ENCODE data around the gene TSC1.
A peak's percentile ranks its signal among the peaks of the same experiment; 100 is the strongest.
"Not testable (repeated sequence)": the region's sequence is repeated elsewhere in the genome, so short reads cannot be mapped to it uniquely, and the experiment has no call there.

The TSC1 gene

DNA sequence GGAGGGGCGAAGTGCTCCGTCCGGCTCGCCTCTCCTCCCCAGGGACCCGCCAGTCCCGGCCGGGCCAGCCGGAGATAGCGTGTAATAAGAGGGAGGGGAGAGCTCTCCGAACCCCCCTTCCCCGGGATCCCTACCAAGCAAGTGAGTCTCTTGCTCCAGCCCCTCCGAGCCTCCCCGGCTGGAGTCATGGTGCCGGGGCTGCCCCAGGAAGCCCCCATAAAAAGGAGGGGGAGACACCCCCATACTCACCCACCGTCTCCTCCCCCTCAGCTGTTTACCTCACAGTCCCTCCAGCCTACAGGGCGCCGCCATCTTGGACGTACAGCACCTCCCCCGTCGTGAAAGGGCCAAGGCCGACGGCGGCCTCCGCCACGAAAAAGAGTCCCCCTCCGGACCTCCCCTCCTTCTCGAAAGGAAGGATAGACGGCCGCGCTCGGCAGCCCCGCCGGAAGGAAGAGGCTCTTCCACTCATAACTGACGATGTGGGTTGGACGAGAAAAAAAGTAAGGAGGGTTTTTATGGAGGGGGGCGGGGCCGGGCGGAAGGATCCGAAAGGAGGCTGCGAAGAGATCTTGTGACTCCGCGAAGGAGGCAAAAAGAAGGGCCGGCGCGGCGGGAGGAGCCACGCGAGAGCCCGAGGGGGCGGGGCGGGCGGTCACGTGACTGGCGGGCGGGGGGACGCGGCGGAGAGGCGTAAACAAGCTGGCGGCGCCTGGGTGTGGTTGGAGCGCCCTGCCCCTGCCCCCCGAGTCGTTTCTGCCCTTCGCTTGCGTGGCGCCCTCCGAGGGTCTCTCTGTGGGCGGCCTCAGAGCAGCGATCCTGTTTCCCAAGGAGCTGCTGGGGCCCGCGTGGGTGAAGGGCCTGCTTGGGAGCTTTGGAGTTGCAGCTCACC lies at the start of gene TSC1:
TSC1 (minus strand) TSS at position 323 of the 892 bp plus-strand sequence. CDS start 15,744 bp downstream, outside the sequence.
- DNase-seq = peak; percentile 8

GRCh38 chr9:132993511-132993939 lies 49.1 kb upstream of the TSC1 start:
- DNase-seq = no peak

DNA sequence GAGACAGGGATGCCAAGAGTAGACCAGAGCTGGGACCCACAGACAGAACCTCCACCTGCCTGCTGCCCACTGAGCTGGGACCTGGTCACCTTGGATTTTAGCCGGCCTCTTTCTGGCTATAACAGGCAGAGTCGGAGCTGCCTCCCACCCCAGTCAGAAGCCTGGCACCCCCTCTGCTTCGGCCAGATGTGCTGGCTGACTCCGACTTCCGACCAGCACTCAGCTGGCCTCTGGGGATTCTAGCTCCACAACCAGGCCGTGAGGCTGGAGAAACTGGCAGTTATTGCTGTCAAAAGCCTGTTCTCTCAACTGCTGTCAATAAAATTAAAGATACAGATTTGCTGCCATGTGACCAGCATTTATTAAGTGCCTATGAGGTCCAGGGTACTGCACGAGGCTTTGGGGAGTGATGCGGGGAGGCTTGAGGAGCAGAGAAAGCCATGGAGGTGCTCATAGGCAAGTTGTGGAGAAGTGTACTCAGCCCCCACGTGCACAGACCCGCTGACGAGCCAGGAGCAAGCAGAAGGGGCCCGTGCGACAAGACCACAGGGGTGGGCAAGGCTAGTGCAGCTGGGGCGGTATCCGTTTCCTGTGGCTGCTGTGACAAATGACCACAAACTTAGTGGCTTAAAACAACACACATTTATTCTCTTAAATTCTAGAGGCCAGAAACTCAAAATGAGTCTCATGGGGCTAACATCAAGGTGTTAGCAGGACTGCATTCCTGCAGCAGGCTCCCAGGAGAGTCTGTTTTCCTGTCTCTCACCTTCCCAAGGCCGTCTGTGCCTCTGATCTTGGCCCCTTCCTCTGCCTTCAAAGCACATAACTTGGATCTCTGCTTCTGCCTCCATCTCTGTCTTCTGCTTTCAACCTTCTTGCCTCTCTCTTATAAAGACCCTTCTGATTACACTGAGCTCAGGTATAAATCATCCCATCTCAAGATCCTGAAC lies 47.2 kb upstream of the TSC1 start:
- no peak for DNase-seq

DNA sequence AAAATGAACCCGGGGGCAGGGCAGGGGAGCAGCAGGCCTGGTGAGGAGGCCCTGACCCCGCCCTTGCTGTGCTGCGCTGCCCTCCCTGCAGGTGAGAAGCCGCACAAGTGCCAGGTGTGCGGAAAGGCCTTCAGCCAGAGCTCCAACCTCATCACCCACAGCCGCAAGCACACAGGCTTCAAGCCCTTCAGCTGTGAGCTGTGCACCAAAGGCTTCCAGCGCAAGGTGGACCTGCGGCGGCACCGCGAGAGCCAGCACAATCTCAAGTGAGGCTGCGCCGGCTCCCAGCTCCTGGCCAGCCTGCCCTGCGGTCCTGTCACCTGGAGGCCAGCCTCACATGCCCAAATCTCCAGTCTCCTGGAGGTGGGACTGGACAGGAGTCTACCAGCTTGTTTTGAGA lies 46.4 kb upstream of the TSC1 start:
- DNase-seq = no peak

DNA sequence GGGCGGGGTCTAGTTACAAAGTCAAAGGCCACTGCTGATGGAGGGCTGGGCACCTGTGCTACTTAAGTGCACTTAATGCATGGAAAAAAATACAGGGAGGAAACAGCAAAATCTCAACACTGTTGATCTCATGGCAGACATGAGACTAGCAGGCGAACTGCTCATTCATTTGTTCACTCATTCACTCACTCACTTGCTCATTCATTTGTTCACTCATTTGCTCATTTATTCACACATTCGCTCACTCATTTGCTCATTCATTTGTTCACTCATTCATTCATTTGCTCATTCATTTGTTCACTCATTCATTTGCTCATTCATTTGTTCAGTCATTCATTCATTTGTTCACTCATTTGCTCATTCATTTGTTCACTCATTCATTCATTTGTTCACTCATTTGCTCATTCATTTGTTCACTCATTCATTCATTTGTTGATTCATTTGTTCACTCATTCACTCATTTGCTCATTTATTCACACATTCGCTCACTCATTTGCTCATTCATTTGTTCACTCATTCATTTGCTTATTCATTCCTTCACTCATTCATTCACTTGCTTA lies 45.7 kb upstream of the TSC1 start:
- not testable (repeated sequence) for DNase-seq

- no peak for DNase-seq
These were observed 45.1 kb upstream of the TSC1 start for GRCh38 chr9:132989414-132989996.

DNA sequence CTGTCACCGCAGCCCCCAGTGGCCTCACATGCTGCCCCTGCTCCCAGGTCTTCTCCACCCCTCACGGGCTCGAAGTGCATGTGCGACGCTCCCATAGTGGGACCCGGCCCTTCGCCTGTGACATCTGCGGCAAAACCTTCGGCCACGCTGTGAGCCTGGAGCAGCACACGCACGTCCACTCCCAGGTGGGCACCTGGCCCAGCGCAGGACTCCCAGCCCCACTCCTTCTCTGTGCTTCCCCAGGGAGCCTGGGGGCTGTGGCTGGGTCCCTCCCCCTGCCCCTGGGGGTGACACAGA lies 44.5 kb upstream of the TSC1 start:
- no peak for DNase-seq

DNA sequence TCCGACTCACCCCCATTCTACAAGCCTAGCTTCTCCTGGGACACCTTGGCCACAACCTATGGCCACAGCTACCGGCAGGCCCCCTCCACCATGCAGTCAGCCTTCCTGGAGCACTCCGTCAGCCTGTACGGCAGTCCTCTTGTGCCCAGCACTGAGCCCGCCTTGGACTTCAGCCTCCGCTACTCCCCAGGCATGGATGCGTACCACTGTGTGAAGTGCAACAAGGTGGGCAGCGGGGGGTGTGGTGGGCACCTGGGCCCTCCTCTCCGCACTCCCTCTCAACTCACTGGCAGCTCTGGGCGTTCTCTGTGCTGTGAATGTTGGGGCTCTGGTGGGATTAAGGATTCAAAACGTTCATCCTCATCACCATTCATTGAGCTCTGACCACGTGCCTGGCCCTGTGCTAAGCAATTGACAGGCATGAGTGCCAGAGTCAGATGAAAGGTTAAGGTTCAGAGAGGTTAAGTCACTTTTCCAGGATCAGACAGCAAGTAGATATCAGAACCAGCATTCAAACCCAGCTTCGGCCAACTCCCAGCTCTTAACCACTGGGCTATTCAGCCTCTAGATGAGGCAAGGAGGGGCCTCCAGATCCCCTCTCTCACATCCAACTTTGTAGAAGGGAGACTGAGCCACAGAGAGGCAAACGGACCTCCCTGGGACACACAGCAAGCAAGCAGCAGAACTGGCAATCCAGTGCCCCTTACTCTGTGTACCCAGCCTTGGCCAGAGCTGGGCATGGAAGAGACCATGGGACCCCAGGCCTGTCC lies 44.0 kb upstream of the TSC1 start:
- no peak for DNase-seq

DNA sequence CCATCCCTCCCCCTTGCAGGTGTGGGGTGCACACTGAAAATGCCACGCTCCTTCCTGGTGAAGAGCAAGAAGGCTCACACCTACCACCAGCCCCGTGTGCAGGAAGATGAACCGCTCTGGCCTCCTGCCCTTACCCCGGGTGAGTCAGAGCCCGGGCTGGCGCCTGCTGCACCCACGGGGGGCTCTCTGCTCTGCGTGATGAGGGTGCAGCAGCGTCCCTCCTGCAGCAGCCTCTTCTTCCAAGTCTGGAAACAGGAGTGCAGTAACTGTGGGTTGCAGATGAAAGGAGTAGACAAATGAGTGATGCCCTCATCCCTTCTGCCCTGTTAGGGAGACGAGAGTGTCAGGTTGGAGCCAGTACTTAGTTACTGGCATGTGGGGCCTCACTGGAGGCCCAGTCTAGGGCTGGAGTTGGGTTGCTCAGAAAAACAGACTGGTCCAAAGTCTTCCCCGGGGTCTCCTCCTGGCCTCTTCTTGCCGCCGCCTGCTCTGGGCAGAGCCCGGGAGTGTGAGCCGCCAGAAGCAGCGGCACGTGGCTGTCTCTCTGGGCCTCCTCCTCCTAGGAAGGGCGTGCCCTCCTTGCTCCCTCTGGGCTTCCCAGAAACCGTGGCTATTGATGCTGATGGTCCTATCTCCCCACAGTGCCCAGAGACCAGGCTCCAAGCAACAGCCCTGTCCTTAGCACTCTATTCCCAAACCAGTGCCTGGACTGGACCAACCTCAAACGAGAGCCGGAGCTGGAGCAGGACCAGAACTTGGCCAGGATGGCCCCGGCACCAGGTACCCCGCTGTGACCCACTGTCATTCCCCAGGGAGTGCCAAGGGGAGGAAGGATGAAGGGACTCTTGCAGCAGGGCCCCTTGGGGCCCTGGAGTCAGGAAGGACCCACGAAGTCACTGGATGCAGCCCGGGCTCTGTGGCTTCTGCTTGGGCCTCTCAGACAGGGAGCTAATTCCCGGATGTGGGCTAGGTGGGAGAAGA lies 42.5 kb upstream of the TSC1 start:
- DNase-seq = no peak

- DNase-seq = no peak
These were observed 41.7 kb upstream of the TSC1 start for GRCh38 chr9:132986114-132986513.

- no peak for DNase-seq
These were observed 41.1 kb upstream of the TSC1 start for GRCh38 chr9:132985489-132985888.

- DNase-seq = no peak
These were observed 40.6 kb upstream of the TSC1 start for GRCh38 chr9:132985071-132985350.

DNA sequence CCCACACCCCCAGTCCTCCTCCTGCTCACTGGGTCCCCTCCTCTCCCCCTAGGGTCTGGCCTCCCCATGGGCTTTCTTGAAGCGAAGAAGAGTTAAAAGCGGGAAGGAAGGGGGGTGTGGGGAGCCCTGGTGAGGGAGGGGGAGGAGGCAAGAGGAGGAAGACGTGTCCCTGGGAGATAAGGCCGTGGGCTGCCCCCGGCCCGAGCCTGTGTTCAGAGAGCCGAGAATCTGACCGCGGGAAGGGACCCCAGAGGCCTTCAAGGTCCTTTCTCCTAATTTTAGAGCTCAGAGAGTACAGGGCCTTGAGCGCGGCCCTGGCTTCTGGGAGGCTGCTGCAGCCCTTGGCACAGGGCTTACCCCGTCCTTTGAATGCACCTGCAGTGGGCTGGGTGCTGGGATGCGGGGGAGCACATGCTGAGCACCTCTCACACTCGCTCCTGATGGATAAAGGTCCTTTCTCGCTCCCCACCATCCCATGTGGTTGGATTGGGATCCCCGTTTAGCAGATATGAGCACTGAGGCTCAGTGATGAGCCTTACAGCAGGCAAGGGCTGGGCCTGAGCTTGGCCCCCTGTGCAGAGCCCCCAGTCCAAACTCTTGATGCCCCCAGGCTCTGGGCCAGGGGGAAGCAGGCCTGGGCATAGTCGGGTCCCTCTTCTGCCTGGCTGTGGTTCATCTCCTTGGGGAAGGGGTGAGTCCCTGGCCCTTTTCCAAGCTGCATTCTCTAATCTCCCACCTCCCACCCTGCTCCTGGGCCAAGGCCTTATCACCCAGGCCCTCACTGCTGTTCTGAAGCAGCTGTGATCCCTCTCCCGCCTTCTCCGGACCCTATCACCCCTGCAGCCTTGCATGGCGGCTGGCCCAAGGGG lies 40.0 kb upstream of the TSC1 start:
- no peak for DNase-seq

GRCh38 chr9:132983491-132984201 lies 39.2 kb upstream of the TSC1 start:
- DNase-seq = no peak

DNA sequence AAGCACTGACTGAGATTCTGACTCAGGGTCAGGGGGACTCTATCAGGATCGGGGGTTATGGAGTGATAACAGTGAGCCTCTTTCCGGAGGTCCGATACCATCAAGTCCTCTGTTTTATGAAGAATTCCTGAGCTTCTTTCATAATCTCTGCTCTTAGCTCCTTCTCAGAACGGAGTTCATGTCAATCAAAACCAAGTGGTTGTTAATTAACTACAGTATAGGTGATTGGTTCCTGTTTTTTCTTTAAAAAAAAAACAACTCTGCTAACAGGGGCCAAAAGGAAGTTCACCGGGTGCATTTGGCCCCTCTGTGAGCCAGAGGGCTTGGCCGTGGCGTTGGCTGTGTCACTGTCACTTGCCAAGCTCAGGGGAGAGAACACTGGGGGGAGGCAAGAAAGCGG lies 38.0 kb upstream of the TSC1 start:
- no peak for DNase-seq

- DNase-seq = no peak
These were observed 35.7 kb upstream of the TSC1 start for GRCh38 chr9:132980157-132980556.

DNA sequence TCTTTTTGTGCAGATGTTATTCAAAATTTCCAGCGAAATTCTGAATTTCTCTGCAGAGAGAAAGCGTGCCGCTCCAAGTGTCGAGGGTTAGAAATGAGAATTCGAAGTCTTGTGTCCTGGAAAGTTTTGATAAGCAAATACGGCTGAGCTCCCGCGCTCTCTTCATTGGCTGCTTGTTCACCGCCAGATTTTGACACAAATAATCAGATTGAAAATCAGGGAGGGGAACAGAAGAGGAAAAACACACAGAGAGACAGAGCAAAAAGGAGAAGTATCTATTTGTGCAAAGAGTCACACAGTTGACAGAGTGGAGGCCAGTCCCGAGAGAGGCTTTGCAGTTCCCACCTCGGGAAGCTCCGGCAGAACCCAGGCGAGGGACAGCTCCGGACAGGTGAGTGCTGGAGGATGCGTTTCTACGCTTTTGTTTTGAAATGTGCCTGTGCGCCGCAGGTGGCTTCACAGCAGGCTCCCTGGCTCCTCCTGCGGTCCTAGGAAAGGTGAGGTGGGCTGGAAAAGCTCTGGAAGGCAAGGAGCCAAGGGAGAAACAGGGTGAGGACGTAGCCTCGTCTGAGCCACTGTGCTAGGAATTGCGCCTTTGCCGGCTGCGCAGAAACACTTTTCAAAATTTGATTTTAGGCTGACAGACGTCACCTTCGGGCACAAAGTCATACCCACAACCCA lies 34.2 kb upstream of the TSC1 start, which contains the start of gene GFI1B:
GFI1B (plus strand) TSS at position 244 of the 681 bp plus-strand sequence. CDS start 7,985 bp downstream, outside the sequence.
- DNase-seq = no peak

- DNase-seq = no peak
These were observed 33.7 kb upstream of the TSC1 start for GRCh38 chr9:132978112-132978450.

DNA sequence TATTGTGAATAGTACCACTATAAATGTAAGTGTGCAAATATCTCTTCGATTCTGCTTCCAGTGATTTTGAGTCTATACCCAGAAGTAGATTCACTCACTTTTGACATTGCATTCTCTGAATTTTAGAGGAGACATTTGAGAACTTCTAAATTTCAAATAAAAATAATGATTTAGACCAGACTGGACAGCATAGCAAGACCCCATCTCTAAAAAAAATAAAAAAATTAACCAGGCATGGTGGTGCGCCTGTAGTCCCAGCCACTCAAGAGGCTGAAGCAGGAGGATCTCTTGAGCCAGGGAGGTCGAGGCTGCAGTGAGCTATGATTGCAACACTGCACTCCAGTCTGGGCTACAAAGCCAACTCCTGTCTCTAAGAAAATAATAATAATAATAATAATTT lies 32.2 kb upstream of the TSC1 start:
- no peak for DNase-seq
